Skeletal muscle tissue (tissue), 4 donors: ENCODE measurements around the gene JAKMIP1. TPM values are rescaled to one million over a fixed set of nuclear protein-coding genes. Genes with fewer than 3 reads are reported as not detected.

Experiments
- H3K27ac ChIP-seq: one replicate; pipeline ENCODE4 v1.7.0; 2013; ENCODE audit warnings: mild to moderate bottlenecking, low read depth, low read length, inconsistent platforms
- H3K27me3 ChIP-seq, 3 donors: one replicate each; pipeline ENCODE4 v1.7.0; 2013; ENCODE audit warnings: low read length in 3 of 3; ENCODE audit not compliant: control insufficient read depth in 3 of 3, insufficient read depth in 3 of 3
- H3K36me3 ChIP-seq, 3 donors: one replicate each; pipeline ENCODE4 v1.7.0; 2013; ENCODE audit warnings: low read length in 3 of 3; ENCODE audit not compliant: control insufficient read depth in 3 of 3, insufficient read depth in 3 of 3
- H3K4me1 ChIP-seq, 3 donors: one replicate each; pipeline ENCODE4 v1.7.0; 2013; ENCODE audit warnings: low read length in 3 of 3, mild to moderate bottlenecking in 3 of 3; ENCODE audit not compliant: control insufficient read depth in 3 of 3, insufficient read depth in 3 of 3
- H3K4me3 ChIP-seq, 3 donors: one replicate each; pipeline ENCODE4 v1.7.0; 2013; ENCODE audit warnings: low read length in 3 of 3
- H3K9ac ChIP-seq, 3 donors: one replicate each; pipeline ENCODE4 v1.7.0; 2013; ENCODE audit warnings: low read length in 3 of 3, mild to moderate bottlenecking in 3 of 3, moderate library complexity in 2 of 3, low read depth in 1 of 3
- H3K9me3 ChIP-seq, 3 donors: one replicate each; pipeline ENCODE4 v1.7.0; 2013; ENCODE audit warnings: low read length in 3 of 3; ENCODE audit not compliant: control insufficient read depth in 3 of 3
- total RNA-seq: library from RNA; depleted of rRNA; stranded (reverse); fragments of >200 nt; gene quantifications from one replicate; pipeline ENCODE4 v1.2.3, GENCODE V29; 2014
- donor health status: Osteomylitis.

Gene JAKMIP1
- total RNA-seq, 1 donor from 2014 or later, result not detected

DNA sequence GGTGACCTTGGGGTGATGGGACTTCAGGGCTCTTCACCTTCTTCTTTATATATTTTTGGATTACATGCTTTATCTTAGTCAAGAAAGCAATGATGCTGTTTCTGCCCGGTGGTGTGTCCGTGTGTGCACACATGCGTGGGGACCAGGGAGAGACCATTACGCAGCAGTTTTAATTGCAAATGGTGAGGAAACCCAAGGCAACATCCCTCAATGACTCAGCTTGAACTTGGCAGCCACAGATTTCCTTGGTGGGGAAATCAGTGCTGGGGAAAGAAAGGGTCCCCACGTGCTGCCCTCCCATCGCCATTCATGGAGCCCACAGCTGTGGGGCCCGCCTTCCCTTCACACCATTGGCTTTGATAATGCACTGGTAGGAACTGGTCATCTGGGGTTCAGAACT is 136.0 kb downstream of the JAKMIP1 start:
- Histone ChIP-seq H3K9ac (no peak overlapping the region), H3K9me3 (peaks cover 7 to 10% (median 7%) of the 10 kb centered on the region in 3 donors), H3K27ac (no peak overlapping the region), H3K4me3 (no peak overlapping the region), H3K27me3 (peaks cover 0 to 18% (median 9%) of the 10 kb centered on the region in 3 donors), H3K36me3 (no peaks in the 10 kb centered on the region), H3K4me1 (no peaks in the 10 kb centered on the region)

DNA sequence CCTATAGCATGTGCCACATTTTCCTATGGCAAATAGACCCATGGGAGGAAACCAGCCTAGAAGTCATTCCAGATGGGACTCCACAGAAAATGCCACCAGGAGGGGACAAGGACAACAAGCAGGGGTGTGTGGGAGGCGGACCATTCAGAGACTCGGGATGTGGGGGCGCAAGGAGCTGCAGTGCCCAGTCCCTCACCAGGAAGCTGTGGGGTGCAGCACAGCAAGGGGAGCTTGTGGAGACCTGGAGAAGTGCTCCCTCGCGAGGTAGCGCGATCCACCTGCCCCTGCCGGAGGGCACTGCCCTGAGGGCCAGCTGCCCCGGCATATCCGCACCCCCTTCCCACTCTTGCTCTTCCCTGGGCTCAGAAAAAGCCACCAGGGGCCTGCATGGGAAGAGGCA is 136.7 kb downstream of the JAKMIP1 start:
- Histone ChIP-seq H3K36me3 (no peaks in the 10 kb centered on the region), H3K9ac (no peak overlapping the region)

DNA sequence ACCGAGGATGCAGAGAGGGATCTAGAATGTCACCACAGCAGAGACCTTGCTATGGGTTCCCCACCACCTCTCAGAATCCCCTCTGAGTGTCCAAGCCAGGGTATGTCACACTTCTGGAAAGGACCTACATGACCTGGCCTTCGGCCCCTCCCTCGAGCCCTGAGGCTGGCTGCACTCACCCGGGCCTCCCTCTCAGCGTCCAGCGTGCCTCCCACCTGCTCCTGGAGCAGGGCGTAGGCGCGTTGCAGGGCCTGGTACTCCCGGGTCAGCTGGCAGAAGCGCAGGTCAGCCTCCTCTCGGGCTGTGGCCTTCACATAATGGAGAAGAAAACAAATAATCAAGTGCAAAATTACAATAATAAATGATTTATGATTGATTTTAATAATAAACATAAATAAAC is 138.2 kb downstream of the JAKMIP1 start:
- H3K9ac ChIP-seq, result no peak overlapping the region
- H3K9me3 ChIP-seq, result peaks cover 10 to 26% (median 14%) of the 10 kb centered on the region in 3 donors
- H3K27ac ChIP-seq, result no peak overlapping the region
- no peak overlapping the region for H3K4me3 ChIP-seq
- no peaks in the 10 kb centered on the region for H3K4me1 ChIP-seq
- H3K36me3 ChIP-seq, result no peaks in the 10 kb centered on the region
- peaks cover 0 to 9% (median 9%) of the 10 kb centered on the region in 3 donors for H3K27me3 ChIP-seq

More for the DNA sequence above, 136.7 kb downstream of the JAKMIP1 start:
- Histone ChIP-seq H3K27ac (no peak overlapping the region), H3K4me1 (no peaks in the 10 kb centered on the region), H3K4me3 (no peak overlapping the region), H3K9me3 (peaks cover 7 to 17% (median 13%) of the 10 kb centered on the region in 3 donors), H3K27me3 (peaks cover 0 to 18% (median 9%) of the 10 kb centered on the region in 3 donors)

DNA sequence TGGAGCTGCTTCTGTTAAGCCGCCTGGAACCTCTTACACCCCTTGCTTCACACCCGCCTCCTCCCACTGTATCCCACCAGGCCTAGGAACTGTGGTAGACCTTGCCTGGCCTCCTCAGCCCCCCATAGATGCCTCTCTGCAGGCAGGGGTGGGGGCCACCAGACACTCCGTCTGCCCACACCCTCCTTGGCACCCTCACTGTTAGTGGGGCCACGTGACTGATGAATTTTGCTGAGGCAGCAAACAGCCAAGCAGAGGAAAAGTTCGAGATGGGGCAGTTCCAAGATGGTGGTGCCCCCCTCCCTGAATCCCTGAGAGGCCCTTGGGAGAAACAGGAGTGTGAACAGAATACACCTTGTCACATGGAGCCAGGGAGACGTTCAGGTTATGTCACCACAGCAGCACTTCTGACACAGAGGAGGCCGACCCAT is 141.0 kb downstream of the JAKMIP1 start:
- peaks cover 10 to 28% (median 14%) of the 10 kb centered on the region in 3 donors for H3K9me3 ChIP-seq

DNA sequence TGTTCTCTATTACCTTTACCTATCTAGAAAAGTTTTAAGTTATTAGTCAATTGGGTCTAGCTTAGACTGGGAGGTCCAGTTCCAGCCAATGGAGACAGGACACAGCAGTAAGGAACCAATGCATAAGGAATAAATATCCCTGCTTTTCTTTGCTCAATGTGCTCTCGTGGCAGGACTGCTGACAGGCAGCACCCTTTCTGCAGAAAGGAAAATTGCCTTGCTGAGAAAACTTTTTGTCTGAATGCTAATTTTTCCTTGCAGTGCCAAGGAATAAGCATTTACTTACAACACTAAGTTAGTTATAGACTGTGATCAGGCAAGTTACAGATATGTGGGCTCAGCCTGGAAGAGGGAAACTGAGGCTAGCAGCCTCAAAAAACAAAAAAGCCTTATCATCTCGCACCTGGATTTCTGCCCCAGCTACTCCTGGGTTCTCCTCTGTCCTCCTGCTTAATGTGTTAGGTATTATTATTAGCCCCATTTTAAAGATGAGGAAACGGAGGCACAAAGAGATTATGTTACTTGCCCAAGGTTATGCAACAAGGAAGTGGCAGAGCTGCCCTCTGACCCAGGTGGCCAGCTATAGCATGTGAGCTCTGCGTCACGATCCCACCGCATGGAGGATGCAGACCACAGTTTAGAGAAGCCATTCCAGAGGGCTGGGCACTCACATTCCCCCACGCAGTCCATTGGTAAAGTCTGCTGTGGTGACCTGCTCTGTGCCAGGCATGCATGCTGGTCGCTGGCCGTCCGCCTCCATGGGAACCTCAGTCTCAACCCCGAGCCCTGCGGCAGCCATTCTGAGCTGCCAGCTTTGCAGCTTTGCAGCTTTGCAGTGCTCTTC is 141.6 kb downstream of the JAKMIP1 start:
- H3K36me3 ChIP-seq, result no peaks in the 10 kb centered on the region
- H3K27me3 ChIP-seq, result peaks cover 0 to 9% (median 0%) of the 10 kb centered on the region in 3 donors
- no peak overlapping the region for H3K4me3 ChIP-seq
- H3K9me3 ChIP-seq, result peaks cover 10 to 28% (median 14%) of the 10 kb centered on the region in 3 donors
- no peaks in the 10 kb centered on the region for H3K4me1 ChIP-seq
- H3K9ac ChIP-seq, result no peak overlapping the region
- H3K27ac ChIP-seq, result no peak overlapping the region

More for the DNA sequence above, 141.0 kb downstream of the JAKMIP1 start:
- no peak overlapping the region for H3K9ac ChIP-seq
- peaks cover 0 to 7% (median 0%) of the 10 kb centered on the region in 3 donors for H3K27me3 ChIP-seq
- no peaks in the 10 kb centered on the region for H3K36me3 ChIP-seq
- H3K27ac ChIP-seq, result no peak overlapping the region
- no peak overlapping the region for H3K4me3 ChIP-seq
- no peaks in the 10 kb centered on the region for H3K4me1 ChIP-seq

DNA sequence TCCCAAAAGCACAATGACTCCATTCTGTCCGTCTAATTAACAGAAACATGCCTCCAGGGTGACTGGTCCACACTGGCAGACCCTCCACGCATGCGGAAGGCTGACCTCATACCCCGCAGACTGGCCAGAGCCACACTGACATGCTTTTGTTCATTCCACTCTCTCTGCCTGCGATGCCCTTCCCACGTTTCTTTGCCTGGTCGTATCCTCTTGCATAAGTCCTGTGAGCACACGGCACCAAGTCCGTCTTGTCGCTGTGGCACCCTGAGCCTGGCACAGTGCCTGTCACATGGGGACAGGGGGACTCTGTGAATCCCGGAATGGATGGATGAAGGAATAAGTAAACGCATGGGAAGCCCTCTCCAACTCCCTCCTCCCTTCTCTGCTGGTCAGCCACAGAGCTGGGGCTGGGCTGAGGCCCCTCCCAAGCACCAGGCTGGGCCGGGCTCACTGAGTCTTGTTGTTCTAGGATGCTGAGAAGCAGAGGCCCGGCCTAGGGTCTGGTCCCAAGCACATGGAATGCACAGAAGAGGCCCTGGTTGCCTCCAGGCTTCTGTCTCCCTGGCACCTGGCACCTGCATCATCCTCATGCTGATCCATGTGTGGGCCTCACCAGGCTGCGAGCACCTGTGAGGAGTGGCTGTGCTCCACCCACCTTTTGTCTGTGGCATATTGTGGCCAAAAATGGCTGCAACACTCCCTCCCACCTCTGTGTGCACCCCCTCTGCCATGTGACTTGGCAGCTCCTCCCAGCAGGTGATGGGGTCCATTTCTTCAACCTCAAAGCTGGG is 143.2 kb downstream of the JAKMIP1 start:
- Histone ChIP-seq H3K9me3 (peaks cover 10 to 28% (median 14%) of the 10 kb centered on the region in 3 donors), H3K9ac (no peak overlapping the region), H3K27ac (no peak overlapping the region), H3K4me1 (no peaks in the 10 kb centered on the region), H3K36me3 (no peaks in the 10 kb centered on the region), H3K4me3 (no peak overlapping the region), H3K27me3 (peaks cover 0 to 17% (median 0%) of the 10 kb centered on the region in 3 donors)

DNA sequence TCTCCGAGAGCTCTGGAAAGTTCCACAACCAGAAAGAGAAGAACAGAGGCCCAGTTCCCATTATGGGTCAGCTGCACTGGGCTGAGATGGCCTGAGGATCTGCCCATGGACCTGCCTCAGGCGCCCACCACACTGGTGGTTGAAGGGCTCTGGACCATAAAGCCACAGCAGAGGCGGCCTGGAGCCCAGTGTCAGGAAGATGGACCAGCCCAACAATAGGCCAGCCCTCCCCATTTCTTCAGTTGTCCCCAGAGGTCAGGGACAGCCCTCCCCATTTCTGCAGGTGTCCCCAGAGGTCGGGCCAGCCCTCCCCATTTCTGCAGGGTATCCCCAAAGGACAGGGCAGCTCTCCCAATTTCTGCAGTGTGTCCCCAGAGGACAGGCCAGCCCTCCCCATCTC is 144.9 kb downstream of the JAKMIP1 start:
- Histone ChIP-seq H3K9me3 (peaks cover 10 to 27% (median 13%) of the 10 kb centered on the region in 3 donors), H3K4me1 (no peaks in the 10 kb centered on the region), H3K9ac (no peak overlapping the region), H3K27me3 (peaks cover 0 to 14% (median 5%) of the 10 kb centered on the region in 3 donors), H3K36me3 (no peaks in the 10 kb centered on the region), H3K27ac (no peak overlapping the region), H3K4me3 (no peak overlapping the region)

DNA sequence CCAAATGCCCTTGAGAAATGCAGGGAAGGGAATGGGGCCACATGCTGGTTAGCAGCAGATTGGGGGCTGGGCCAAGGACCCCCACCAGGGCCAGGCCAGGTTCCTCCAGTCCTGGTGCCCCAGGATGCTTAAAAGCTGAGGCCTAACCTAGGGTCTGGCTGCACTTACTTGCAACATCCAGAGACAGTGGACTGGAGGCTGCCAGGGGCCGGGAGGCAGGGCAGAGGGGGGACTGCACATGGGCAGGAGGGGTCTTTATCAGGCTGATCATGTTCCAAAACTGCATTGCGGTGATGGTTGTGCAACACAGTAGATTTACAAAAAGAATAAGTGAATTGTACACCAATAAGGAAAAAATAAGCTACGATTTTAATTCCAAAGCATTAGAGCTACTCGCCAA is 145.3 kb downstream of the JAKMIP1 start:
- Histone ChIP-seq H3K27me3 (peaks cover 3 to 14% (median 6%) of the 10 kb centered on the region in 3 donors), H3K4me1 (no peaks in the 10 kb centered on the region), H3K27ac (no peak overlapping the region), H3K4me3 (no peak overlapping the region), H3K9ac (no peak overlapping the region), H3K9me3 (peaks cover 6 to 23% (median 11%) of the 10 kb centered on the region in 3 donors), H3K36me3 (no peaks in the 10 kb centered on the region)

DNA sequence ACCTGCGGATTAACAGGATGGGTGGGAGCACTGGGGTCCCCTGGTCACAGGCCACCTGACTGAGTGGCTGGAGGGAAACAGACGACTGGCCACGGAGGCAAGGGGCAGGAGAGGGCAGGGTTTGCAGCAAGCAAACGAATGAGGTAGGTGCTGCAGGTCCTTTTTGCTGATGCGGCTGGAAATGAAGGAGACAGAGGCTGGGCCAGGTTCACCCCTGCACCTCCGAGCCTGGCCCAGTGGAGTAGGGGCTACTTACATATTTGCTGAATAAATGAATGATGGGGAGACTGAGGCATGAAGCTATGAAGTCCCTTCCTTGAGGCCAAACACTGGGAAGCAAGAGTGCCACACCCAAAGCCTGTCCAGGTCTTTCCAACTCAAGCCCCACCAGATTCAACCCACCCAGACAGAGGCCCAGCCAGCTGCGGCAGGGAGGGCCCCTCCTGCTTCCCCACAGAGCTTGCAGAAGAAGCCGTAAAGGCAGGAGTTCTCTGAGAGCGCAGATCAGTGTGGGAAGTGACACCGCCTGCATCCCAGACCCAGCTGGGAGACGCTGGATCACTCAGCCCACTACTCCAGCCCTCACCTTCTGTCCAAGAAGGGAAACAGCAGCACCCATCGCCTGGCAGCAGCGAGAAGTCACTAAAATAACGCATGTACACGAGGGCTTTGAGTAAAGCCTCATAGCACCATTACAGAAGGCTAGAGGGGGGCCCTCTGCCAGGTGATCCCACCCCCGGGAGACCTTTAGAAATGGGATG is 146.0 kb downstream of the JAKMIP1 start:
- Histone ChIP-seq H3K27ac (no peak overlapping the region), H3K27me3 (peaks cover 4 to 14% (median 6%) of the 10 kb centered on the region in 3 donors), H3K4me1 (no peaks in the 10 kb centered on the region), H3K9ac (no peak overlapping the region), H3K9me3 (peaks cover 3 to 18% (median 7%) of the 10 kb centered on the region in 3 donors), H3K4me3 (no peak overlapping the region), H3K36me3 (no peaks in the 10 kb centered on the region)
